Left colon (tissue), 2 donors: ENCODE measurements around the gene TMEM100. TPM values are rescaled to one million over a fixed set of nuclear protein-coding genes. Genes with fewer than 3 reads are reported as not detected.
A peak's percentile ranks its signal among the peaks of the same experiment; 100 is the strongest.

Experiments used
- ATAC-seq: fragments of 200-7000 bp; cut with Tn5 transposase; one replicate; pipeline ENCODE4 v1.9.1; 2020; ENCODE audit warnings: mild to moderate bottlenecking, moderate library complexity
- DNase-seq, 2 donors: peaks; one replicate each; pipeline ENCODE4 v3.0.0-alpha.2; 2020
- intact Hi-C, 2 donors: fragments of 100-400 bp; cut with DNase I in 1 of 2; cut with micrococcal nuclease in 1 of 2; formaldehyde crosslinking; loops; one replicate each; pipeline versions ENCODE4 v1.11.2 to v1.14.0; 2022; cut with DNase I, micrococcal nuclease
- long read RNA-seq: library from polyadenylated mRNA; unstranded; transcript quantifications from one replicate; pipeline ENCODE4 v2.0.0, GENCODE V29; 2021
- total RNA-seq, 2 donors: library from RNA; stranded (reverse); fragmentation: NEBNext Ultra II Directional; extraction: Animal tissue kit (Norgen Biotek cat#: 25700); gene quantifications; one replicate each; pipeline ENCODE4 v1.2.1, GENCODE V29; 2021
- donor health status: DM: no; HTN: no; CAD: no.
- donor health status: DM: yes; HTN: yes; CAD: no.

The TMEM100 gene, protein sequence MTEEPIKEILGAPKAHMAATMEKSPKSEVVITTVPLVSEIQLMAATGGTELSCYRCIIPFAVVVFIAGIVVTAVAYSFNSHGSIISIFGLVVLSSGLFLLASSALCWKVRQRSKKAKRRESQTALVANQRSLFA
- total RNA-seq: 1 to 10 TPM; 4.9 to 6.1 TPM
- long read RNA-seq: 0 reads

DNA sequence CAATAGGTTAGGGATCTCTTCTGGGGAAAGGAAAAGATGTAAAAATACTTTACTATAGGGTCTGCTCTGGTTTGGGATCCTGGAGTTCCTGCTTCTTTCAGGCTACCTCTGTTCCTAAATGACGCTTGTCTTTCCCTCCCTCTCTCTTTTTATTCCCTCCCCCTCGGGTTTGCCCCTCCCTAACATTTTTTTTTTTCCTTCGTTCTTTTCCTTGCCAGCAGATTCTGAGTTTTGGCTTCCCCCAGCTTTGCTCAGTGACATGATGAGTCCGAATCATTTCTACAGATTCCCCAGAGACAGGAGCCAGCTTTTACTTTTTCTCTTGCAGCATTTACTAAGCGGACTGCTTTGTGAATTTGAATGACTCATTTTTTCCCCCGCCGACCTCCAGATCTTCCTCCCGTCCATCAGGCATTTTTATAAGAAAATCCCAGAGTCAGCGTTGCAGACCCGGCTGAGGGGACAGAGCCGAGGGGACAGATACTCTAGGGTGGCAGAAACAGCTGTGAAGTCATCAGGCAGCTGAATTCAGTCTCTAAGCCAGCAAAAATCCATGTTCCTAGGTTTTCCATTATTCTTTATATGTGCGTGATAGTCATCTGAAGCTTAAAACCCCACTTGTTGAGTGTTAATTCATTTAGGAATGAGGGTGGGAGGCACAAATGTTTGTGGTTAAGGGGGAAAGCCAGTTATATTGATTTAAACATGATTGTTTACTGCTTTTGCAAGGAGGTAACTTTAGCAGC, at the start of gene TMEM100:
Gene TMEM100, minus strand, starts transcription at position 123 of the 746 bp plus-strand sequence. CDS start 1,794 bp downstream, outside the sequence.
- intact Hi-C loops: no loop called here
- ATAC-seq (no peak), DNase-seq (no peak)

DNA sequence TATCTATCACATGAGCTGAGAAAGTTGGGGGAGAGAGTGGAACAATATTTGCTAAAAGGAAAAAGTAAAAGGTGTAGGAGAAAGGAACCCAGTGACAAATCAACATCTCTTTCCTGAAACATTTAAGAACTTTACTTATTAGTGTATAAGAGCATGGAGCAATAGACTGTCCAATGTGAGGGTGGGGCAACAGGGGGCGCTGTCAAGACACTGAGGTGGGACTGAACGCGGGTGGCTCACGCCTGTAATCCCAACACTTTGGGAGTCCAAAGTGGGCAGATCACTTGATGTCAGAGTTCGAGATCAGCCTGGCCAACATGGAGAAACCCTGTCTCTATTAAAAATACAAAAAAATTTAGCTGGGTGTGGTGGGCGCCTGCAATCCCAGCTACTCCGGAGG, 49.4 kb upstream of the TMEM100 start:
- ATAC-seq (no peak), DNase-seq (no peak)
- intact Hi-C loops: no loop called here

DNA sequence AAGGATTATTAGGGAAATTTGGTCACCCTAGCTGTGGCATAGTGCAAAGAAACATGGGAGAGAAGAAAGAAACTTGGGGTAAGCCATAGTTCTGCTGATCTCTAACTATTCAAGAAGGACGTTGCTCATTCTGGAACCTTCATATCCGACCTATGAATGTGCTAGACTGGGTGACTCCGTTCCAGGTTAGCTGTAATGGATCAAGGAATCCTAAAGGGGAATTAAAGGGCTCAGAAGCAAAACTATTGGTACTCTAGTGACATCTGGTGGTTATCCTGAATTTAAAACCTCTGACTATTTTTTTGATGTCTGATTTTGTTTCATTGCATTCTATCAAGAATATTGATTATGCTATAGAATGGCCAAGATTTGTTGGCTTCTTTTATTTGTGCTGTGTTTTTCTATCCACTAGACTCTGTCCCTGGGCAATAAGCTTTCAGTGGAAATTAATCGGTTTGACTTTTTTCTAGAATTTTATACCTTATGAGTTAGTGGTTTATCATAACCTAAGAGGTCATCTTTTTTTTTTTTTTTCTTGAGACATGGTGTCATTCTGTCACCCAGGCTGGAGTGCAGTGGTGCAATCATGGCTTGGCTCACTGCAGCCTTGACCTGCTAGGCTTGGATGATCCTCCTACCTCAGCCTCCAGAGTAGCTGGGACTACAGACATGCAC, 47.7 kb upstream of the TMEM100 start:
- DNase-seq: no peak
- peak; percentile 61 for ATAC-seq
- intact Hi-C loops: loop anchor here in 1 of 2 donors (2.0 kb wide), 1 partner anchor 244 kb away; no protein-coding TSS in a partner anchor

DNA sequence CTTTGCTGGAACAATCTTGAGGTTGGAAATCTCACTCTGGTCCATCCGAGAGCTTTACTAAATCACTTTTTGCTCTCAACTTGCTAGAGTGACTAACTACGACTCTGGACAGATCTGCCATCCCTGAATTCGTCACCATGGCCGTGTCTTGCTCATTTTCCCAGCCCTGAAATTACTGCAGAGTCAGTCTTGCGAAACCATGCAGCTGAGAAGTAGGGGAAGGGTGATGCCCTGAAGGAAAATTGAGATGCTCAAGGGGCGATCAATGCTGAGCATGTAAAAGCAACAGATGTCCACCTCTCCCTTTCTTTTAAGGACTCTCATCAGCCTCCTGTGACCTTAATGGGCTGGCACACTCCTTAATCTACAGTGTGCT, 46.9 kb upstream of the TMEM100 start:
- no peak for ATAC-seq
- intact Hi-C loops: no loop called here
- no peak for DNase-seq

DNA sequence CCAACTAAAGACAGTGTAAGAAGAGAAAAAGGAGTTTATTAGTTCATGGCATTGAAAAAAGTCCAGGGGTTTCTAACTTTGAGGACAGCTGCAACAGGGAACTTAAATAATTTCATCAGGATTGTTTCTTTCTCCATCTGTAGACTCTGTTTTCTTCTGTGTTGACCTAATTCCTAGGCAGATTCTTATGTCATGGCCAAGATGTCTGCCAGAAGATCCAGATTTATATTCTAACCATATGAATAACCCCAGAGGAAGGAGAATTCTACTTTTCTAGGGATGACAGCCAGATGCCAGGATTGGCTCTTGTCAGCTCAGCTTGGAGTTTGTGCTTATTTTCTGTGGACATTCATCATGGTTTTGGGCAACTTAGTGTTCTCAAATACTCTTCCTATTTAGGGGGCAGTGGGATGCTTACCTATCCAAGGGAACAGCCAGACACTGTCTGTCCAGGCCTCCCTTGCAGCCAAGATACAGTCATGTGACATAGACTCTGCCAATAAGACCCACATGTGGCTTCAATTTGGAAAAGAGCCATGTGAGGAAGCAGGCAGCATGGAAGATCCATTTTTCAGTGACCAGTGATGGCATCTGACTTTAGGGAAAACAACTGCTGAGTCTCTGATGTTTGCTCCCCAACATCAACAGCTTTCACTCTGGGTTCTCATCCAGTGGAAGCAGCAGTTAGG, 46.4 kb upstream of the TMEM100 start:
- ATAC-seq (no peak), DNase-seq (no peak)
- intact Hi-C loops: no loop called here

DNA sequence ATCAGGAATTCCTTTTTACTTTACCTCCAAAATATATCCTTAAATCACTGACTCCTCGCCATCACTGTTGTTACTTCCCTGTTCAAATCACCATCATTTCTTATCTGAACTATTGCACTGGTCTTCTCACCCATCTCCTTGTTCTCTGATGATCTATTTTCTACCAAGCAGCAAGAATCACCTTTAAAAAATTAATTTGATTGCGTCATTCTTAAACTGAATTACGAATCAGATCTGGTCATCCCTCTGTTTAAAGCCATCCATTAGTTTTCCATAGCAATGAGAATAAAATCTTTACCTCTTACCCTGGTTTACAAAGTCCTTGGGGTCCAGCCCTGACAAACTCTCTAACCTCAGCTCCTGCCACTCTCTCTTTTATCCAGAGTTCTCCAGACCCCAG, 42.8 kb upstream of the TMEM100 start:
- intact Hi-C loops: no loop called here
- DNase-seq: no peak
- ATAC-seq: no peak

DNA sequence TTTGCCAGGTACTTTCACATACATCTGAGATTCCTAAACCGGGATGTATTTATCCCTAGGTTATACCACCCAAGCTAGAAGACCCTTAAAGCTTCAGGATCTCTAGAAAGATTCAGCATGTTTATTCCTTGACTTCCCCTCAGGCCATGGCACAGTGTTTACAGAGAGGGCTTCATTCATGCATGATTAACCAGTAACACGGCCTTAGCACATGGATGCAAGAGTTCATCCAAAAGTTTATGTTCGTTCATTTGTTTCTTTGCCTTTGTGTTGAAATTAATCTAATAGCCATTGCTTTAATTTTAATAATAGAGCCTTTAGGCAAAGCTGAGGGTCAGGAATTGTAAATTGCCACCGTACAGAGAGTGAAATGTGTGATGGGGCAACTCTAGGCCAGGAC, 41.9 kb upstream of the TMEM100 start:
- no peak for ATAC-seq
- intact Hi-C loops: no loop called here
- no peak for DNase-seq

DNA sequence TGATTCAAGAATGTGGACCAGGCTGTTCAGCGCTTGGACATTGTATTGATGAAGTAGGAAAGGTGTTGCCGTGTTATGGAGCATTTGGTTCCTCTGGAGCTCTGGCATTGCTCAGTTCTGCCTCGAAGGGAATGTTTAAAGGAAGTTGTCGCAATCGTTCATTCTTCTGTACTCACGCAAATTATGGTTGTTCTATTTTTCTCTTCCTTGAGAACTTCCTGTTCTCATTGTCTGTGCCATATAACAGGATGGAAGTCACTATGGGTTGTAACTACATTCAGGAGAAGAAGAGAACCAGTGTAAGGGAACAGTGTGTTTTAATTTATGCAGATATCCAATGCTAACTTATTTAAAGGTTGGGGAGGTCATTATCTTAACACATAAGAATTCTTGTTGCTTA, 41.2 kb upstream of the TMEM100 start:
- no peak for ATAC-seq

DNA sequence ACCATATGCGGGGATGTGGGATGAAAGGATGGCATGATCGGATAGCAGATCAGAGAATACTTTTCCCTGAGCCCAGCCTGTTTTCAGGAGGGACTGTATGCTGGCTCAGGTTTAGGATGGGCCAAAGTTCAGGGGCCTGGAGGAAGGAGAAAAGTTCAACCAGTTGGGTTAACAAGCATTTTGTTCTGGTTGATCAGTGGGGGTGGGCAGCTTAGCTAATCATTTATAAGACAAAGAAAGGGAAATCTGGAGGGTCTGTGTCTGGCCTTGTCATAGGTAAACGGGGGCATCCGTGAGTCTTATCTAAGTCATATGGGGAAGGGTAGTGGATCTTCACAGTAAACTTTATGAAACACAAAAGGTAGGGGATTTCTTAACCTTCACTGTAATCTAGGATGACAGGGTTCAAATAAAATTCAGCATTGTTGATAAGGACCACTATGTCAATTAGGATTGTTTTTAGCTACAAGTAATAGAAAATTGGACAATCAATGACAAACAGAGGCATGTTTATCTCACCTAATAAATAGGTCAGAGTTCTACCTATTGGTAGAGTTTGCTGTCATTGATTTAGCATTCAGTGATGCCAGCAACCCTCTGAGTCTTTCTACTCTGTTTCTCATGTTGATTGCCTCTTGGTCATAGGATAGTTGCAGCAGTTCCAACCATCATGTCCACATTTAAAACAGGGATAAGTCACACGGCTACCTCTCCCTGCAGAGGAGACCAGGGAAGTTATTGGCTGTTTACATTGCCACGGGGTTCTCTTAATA, 39.6 kb upstream of the TMEM100 start:
- peak; percentile 34 for ATAC-seq
- intact Hi-C loops: no loop called here
- DNase-seq: no peak

More for the DNA sequence above, 41.2 kb upstream of the TMEM100 start:
- no peak for DNase-seq
- intact Hi-C loops: no loop called here

DNA sequence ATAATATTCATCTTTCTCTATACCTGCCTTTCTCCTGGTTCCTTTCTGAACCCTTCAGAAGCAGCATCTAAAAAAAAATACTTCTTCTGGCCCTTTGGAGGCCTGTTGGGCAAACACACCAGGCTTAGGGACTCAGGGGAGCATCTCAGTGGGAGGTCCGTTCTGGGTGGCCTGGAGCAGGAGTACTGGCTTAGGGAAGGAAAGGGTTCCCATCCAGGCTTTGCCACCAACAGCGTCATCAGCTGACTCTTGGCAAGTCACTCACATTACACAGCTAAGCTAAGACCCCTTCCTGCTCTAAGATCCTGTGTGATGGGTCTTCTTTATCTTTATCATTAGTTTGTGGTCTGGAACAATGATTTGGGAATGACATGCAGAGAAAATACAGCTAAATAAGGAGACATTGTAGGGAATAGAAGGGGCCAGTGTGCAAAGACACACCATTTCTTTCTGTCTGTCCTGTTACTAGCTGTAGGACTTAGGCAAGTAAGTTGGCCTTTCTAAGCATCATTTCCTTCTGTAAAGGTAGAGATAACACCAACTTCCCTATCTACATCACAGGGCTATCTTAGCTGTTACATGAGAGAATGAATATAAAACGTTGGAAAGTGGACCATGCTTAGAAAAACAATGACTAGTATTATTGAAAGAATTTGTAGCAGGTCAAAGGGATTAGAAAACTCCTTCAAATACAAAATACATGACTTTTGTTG, 38.1 kb upstream of the TMEM100 start:
- DNase-seq: no peak
- intact Hi-C loops: no loop called here
- no peak for ATAC-seq

DNA sequence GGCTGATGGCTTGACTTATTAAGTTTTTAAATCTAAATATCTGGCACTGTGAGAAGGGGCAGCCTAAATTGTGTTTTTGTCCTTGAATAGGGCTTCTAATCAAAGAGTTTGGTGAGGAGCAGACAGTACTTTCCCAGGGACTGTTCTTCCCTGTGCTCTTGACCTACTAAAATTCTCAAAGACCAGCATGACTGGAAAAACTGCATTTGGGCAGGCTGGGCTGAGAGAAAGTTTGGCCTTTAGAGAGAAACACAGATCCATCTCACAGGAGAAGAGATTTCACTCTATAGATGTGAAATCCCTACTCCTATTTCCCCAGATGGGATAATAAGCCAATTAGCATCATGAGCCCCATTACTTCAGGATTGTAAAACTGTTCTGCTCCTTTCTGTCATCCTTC, 35.5 kb upstream of the TMEM100 start:
- no peak for DNase-seq
- intact Hi-C loops: no loop called here
- ATAC-seq: no peak

DNA sequence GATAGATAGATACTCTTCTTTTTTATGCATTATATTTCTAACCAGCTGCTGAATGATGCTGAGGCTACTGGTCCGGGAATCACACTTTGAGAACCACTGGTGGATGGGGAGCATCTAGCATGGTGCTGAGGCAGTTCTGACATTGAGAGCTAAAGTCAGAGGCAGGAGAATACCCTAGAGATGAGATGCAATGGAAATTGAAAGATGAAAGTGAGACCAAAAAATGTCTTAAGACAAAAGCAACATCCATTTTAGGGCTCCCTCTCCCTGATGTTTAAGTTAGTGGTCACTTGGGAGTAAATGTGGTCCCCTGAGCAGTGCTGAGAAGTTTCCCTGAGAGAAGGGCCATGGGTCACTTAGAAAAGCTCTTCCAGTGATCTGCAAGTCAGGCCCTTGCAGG, 35.0 kb upstream of the TMEM100 start:
- ATAC-seq (no peak), DNase-seq (no peak)
- intact Hi-C loops: no loop called here

DNA sequence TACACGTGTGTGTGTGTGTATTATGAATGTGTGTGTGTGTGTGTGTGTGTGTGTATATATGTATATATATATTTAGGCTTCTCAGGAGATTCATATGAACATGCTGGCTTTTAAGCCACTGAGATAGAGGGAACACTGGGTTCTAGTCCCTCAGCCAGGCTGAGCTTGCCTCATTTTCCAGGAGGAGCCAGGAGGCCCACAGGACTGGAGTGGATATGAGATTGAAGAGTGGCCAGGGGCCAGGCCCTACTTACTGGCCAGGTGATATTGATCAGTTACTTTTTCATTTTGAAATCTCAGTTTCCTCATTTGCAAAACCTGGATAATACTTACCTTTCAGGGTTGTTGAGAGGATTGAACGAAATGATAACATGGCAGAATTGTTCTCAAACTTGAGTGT, 34.0 kb upstream of the TMEM100 start:
- DNase-seq: no peak
- intact Hi-C loops: no loop called here
- ATAC-seq: no peak

DNA sequence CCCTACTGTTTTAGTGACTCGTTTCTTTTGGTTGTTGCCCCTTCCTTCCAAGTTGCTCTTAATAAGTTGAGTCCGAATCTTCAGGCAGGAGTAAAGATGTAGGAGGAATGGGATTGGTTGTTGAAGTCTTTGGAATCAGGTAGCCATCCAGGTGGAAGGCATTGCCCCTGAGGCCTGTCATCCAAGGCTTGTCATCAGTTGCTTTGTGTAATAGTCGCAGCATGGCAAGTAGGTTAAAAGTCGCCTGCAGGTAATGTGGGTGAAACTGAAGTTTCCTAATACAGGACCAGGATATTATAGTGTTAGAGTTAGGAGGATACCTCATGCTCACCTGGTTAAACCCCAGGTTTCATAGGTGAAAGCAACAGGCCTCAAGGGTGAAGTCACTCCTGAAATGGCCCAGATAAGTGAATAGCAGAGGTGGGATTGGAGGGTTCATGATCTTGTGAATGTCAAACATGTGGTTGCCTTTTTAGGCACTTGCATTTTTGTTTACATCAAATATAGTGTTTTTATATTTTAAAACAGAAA, 29.1 kb upstream of the TMEM100 start:
- intact Hi-C loops: no loop called here
- no peak for ATAC-seq

DNA sequence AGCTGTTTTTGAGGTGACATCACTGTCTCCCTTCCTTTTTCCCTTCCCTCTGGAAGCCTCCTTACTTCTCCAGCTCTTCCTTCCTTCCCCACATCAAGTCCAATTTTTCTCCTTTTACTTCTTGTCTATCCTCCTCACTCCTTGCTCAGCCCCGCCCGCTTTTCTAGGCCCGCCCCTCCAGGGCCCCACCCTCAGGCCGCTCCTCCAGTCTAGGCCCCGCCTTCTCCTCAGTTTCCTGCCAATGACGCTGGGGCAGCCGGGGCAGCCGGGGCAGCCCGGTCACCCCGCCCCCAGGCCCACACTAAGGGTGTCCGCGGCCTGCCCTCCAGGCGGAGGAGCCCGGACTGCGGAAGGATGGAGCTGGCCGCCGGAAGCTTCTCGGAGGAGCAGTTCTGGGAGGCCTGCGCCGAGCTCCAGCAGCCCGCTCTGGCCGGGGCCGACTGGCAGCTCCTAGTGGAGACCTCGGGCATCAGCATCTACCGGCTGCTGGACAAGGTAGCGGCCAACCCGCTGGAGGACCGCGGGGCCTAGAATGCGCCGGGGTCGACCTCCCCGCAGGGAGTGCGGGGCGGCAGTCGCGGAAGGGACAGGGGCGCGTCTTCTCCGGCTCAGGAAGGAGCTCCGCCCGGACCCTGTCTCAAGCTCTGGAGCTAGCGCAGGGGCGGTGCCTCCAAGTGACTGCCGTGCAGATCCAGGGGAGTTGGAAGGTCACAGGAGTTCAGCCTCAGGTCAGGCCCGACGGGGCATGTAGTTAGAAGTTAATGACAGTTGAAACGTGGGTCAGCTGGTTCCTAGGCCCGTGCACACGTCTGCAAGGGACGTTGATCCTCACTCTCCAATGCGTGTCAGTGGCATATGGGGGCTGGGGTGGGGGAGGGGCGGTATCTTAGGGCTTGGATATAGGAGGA, 28.3 kb upstream of the TMEM100 start, which contains the start of gene PCTP:
Gene PCTP, plus strand, starts transcription at position 302 of the 908 bp plus-strand sequence. Its CDS starts 53 bp downstream, at position 355.
- intact Hi-C loops: no loop called here
- ATAC-seq (peak; percentile 98), DNase-seq (peak; percentile 94 to 96)

More for the DNA sequence above, 29.1 kb upstream of the TMEM100 start:
- DNase-seq: no peak

DNA sequence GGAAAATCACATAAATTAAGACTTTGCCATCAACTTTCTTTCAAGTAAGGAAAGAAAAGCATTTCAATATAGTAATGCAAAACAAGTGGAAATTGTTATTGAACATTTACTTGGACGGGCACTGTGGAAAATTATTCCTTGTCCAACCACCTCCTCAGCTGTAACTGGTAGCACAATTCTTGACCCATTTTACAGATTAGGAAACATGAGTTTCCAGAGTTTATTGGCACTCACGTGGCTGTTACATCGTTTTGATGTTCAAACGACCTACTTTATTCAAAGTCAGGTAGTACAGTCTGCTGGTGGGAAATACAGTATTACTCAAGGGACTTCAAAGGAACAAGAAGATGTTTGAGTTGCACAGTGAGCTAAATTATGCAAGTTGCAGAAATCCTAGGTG, 27.3 kb upstream of the TMEM100 start:
- ATAC-seq: no peak
- intact Hi-C loops: no loop called here
- no peak for DNase-seq

DNA sequence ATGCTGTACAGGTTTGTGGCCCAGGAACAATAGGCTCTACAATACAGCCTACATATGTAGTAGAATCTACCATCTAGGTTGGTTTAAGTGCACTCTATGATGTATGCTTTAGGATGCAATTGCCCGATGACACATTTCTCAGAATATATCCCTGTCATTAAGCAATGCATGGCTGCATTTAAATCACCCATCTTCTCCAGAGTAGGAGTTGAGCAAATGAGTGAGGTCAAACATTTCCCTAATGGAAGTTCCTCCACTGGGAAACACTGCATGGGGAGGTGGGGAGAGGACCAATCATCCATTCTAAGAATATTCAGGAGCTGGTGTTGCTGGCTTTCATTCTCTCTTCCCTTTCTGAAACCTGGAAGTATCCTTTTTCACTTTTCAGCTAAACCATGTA, 26.2 kb upstream of the TMEM100 start:
- intact Hi-C loops: no loop called here
- DNase-seq (no peak), ATAC-seq (no peak)
